Measurements from ENCODE around the gene SAPCD2.

Gene SAPCD2

GRCh38 chr9:137023157-137023556 lies 47.2 kb downstream of the SAPCD2 start:
- no peak overlapping the region for H3K27ac Mint-ChIP-seq
- TF ChIP-seq CTCF (IDR thresholded peaks at IDR 0.05): no peak
- H3K9me3 Mint-ChIP-seq: no peaks in the 10 kb centered on the region
- no peak overlapping the region for H3K4me3 Mint-ChIP-seq
- no peaks in the 10 kb centered on the region for H3K36me3 Mint-ChIP-seq (ENCODE audit: low read depth)
- DNase-seq: no peak
- no peaks in the 10 kb centered on the region for H3K27me3 Mint-ChIP-seq (ENCODE audit: low read depth, poor library complexity)
- peaks cover 19% of the 10 kb centered on the region for H3K4me1 Mint-ChIP-seq

GRCh38 chr9:137022662-137023008 lies 47.7 kb downstream of the SAPCD2 start:
- H3K4me1 Mint-ChIP-seq: peaks cover 19% of the 10 kb centered on the region
- no peak for DNase-seq
- no peak for TF ChIP-seq CTCF (IDR thresholded peaks at IDR 0.05)
- no peak overlapping the region for H3K27ac Mint-ChIP-seq
- no peak overlapping the region for H3K4me3 Mint-ChIP-seq
- H3K9me3 Mint-ChIP-seq: no peaks in the 10 kb centered on the region
- no peaks in the 10 kb centered on the region for H3K36me3 Mint-ChIP-seq (ENCODE audit: low read depth)
- no peaks in the 10 kb centered on the region for H3K27me3 Mint-ChIP-seq (ENCODE audit: low read depth, poor library complexity)

- DNase-seq: peak; percentile 60
- Mint-ChIP-seq H3K9me3 (no peaks in the 10 kb centered on the region), H3K27me3 (ENCODE audit: low read depth, poor library complexity) (no peaks in the 10 kb centered on the region)
These were observed 48.2 kb downstream of the SAPCD2 start for GRCh38 chr9:137021979-137022661.

GRCh38 chr9:137021568-137021978 lies 48.8 kb downstream of the SAPCD2 start:
- Mint-ChIP-seq H3K27ac (no peak overlapping the region), H3K36me3 (ENCODE audit: low read depth) (peaks cover 6% of the 10 kb centered on the region), H3K9me3 (no peaks in the 10 kb centered on the region), H3K4me3 (no peak overlapping the region), H3K27me3 (ENCODE audit: low read depth, poor library complexity) (no peaks in the 10 kb centered on the region), H3K4me1 (peaks cover 15% of the 10 kb centered on the region)
- TF ChIP-seq CTCF (IDR thresholded peaks at IDR 0.05): no peak
- DNase-seq: no peak

More at GRCh38 chr9:137021979-137022661, 48.2 kb downstream of the SAPCD2 start:
- H3K27ac Mint-ChIP-seq: no peak overlapping the region
- H3K4me1 Mint-ChIP-seq: peaks cover 16% of the 10 kb centered on the region
- peaks cover under 1% of the 10 kb centered on the region for H3K36me3 Mint-ChIP-seq (ENCODE audit: low read depth)
- TF ChIP-seq CTCF (IDR thresholded peaks at IDR 0.05): no peak
- H3K4me3 Mint-ChIP-seq: no peak overlapping the region

- Mint-ChIP-seq H3K27ac (no peak overlapping the region), H3K4me1 (peaks cover 15% of the 10 kb centered on the region), H3K36me3 (ENCODE audit: low read depth) (peaks cover 6% of the 10 kb centered on the region), H3K4me3 (no peak overlapping the region), H3K9me3 (no peaks in the 10 kb centered on the region), H3K27me3 (ENCODE audit: low read depth, poor library complexity) (no peaks in the 10 kb centered on the region)
- no peak for TF ChIP-seq CTCF (IDR thresholded peaks at IDR 0.05)
- no peak for DNase-seq
These were observed 49.4 kb downstream of the SAPCD2 start for GRCh38 chr9:137020771-137021567.
